CD4-positive, alpha-beta T cell (primary cell): ENCODE measurements around the gene SMARCC2. TPM values are rescaled to one million over a fixed set of nuclear protein-coding genes. Genes with fewer than 3 reads are reported as not detected.
A peak's percentile ranks its signal among the peaks of the same experiment; 100 is the strongest.
"Not testable (repeated sequence)": the region's sequence is repeated elsewhere in the genome, so short reads cannot be mapped to it uniquely, and the experiment has no call there.

Source experiments
- ATAC-seq: fragments of 200-7000 bp; cut with Tn5 transposase; one replicate; pipeline ENCODE4 v1.10.0; 2022; ENCODE audit warnings: mild to moderate bottlenecking; ENCODE audit not compliant: poor library complexity
- CTCF ChIA-PET: fragments of 350-600 bp; sonication (Branson Sonifier 250); formaldehyde crosslinking; loops from one replicate; lab custom pipeline; 2021; ENCODE audit warnings: antibody characterized with exemption, inconsistent platforms; lab: Charles Lee
- POLR2A ChIA-PET: fragments of 350-600 bp; sonication (Branson Sonifier 250); formaldehyde crosslinking; loops from one replicate; lab custom pipeline; 2021; ENCODE audit warnings: antibody characterized with exemption, inconsistent platforms; lab: Charles Lee
- DNase-seq, 14 experiments: peaks; one replicate each; pipeline ENCODE4 v3.0.0-alpha.2; 2013 to 2020; ENCODE audit warnings: mixed read lengths in 2 of 14
- H3K27ac ChIP-seq, 2 donors: one replicate each; pipeline versions ENCODE4 v1.5.1 to v1.7.0; 2013; ENCODE audit warnings: low read length in 2 of 2, low read depth in 1 of 2, mild to moderate bottlenecking in 1 of 2
- H3K27me3 ChIP-seq, 2 experiments: 1 replicate in 1 of 2; 2 replicates in 1 of 2; pipeline versions ENCODE4 v1.6.1 to v1.7.0; 2013; ENCODE audit warnings: low read length in 2 of 2, control low read depth in 1 of 2, mild to moderate bottlenecking in 1 of 2, moderate library complexity in 1 of 2; ENCODE audit not compliant: insufficient read depth in 2 of 2, control insufficient read depth in 1 of 2
- H3K36me3 ChIP-seq: one replicate; pipeline ENCODE4 v1.6.1; 2013; ENCODE audit warnings: low read length, control low read depth; ENCODE audit not compliant: insufficient read depth
- H3K4me1 ChIP-seq: one replicate; pipeline ENCODE4 v1.6.1; 2013; ENCODE audit warnings: low read length, control low read depth; ENCODE audit not compliant: insufficient read depth
- H3K4me3 ChIP-seq: one replicate; pipeline ENCODE4 v1.5.1; 2013; ENCODE audit warnings: mild to moderate bottlenecking, low read length, moderate library complexity
- H3K9me3 ChIP-seq, 2 experiments: 1 replicate in 1 of 2; 2 replicates in 1 of 2; pipeline versions ENCODE4 v1.6.1 to v1.7.0; 2013; ENCODE audit warnings: low read length in 2 of 2, mild to moderate bottlenecking in 2 of 2, control low read depth in 1 of 2, moderate library complexity in 1 of 2; ENCODE audit not compliant: control insufficient read depth in 1 of 2, insufficient read depth in 1 of 2
- H3K27ac Mint-ChIP-seq: one replicate; pipeline ENCODE4 v1.8.0; 2020; ENCODE audit warnings: mixed read lengths
- H3K27me3 Mint-ChIP-seq: one replicate; pipeline ENCODE4 v1.8.0; 2021; ENCODE audit warnings: mixed read lengths
- H3K36me3 Mint-ChIP-seq: one replicate; pipeline ENCODE4 v1.8.0; 2021; ENCODE audit warnings: low read depth, mixed read lengths
- H3K4me1 Mint-ChIP-seq: one replicate; pipeline ENCODE4 v1.8.0; 2021; ENCODE audit warnings: low read depth, mixed read lengths
- H3K4me3 Mint-ChIP-seq: one replicate; pipeline ENCODE4 v1.8.0; 2020; ENCODE audit warnings: mild to moderate bottlenecking, mixed read lengths
- H3K9me3 Mint-ChIP-seq: one replicate; pipeline ENCODE4 v1.8.0; 2020; ENCODE audit warnings: mixed read lengths
- intact Hi-C, 2 experiments: fragments of 100-400 bp; cut with DNase I in 1 of 2; cut with micrococcal nuclease in 1 of 2; formaldehyde crosslinking; loops; one replicate each; pipeline versions ENCODE4 v1.15.1 to v1.9.0; 2023 to 2025; cut with DNase I, micrococcal nuclease
- total RNA-seq, 174 experiments: library from RNA in 2 of 174; stranded (reverse) in 2 of 174; gene quantifications; one replicate each; pipeline ENCODE4 v1.2.3 and lab custom pipeline; 2021 to 2026
- TF ChIP-seq, protein P1 (sequence below): fragments of 200-600 bp; IDR thresholded peaks from one replicate; pipeline ENCODE4 v1.8.0; 2022; ENCODE audit warnings: antibody characterized with exemption, mild to moderate bottlenecking

Gene SMARCC2
- total RNA-seq, 2 experiments from 2014 or later: 104 to 109 TPM

DNA sequence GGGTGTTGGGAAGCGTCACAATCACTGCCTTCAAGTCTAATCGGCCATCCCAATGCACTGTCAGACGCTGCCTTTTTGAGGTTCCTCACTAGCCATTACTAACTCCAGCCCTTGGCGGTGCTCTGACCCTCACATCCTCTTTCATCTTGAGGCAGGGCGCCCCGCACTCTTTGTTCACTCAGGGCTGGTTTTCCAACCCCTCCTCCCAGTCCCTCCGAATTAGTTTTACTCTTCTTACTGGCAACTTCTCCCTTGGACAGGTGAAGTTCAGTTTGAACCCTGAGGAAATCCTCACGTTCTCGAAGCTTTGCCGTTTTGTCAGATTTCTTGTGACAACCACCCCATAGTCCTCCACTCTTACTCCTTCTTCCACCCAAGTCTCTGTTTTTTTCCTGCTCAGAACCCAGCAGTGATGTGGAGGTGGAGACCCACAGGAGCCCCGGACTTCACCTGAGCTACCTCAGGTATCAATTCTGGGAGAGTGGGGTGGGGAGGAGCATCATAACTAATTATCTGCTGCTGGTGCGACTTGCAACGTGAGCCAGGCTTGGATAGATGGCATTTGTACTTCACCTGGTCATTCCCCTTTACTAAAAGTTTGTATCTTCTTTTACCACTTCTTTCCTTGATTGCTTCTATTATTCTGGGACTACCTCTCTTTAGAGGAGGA is 70.5 kb downstream of the SMARCC2 start:
- H3K9me3 Mint-ChIP-seq: no peaks in the 10 kb centered on the region
- ChIA-PET POLR2A (interaction anchor here (0.6 to 6.1 kb wide), 38 partner anchors 10 to 1402 kb away, joined by 3 to 233 read pairs (median 8); partner anchors contain the start of genes ANKRD52, CD63, CNPY2 and COQ10A), CTCF (interaction anchor here (0.6 to 5.0 kb wide), 21 partner anchors 7 to 351 kb away, joined by 3 to 76 read pairs (median 5); partner anchors contain the start of genes ANKRD52, CNPY2, CS and ESYT1)
- peak overlapping the region; percentile 94 for H3K27ac Mint-ChIP-seq
- intact Hi-C loops: loop anchor here (1.0 to 10.0 kb wide), 12 partner anchors 33 to 476 kb away; partner anchors contain the start of genes ANKRD52 (in 2 of the 2), NABP2 (in 2 of the 2), PYM1 (in 2 of the 2) and MYL6B (in 1 of the 2)
- ATAC-seq (no peak), DNase-seq (peak in 1 of 14 experiments; percentile 42)
- Histone ChIP-seq H3K4me3 (peak overlapping the region; percentile 73), H3K9me3 (no peaks in the 10 kb centered on the region), H3K27ac (peak overlapping the region; percentile 75 to 90), H3K27me3 (no peaks in the 10 kb centered on the region), H3K4me1 (peaks cover 35% of the 10 kb centered on the region), H3K36me3 (peaks cover 25% of the 10 kb centered on the region)
- peaks cover 35% of the 10 kb centered on the region for H3K4me1 Mint-ChIP-seq
- H3K4me3 Mint-ChIP-seq: peak overlapping the region; percentile 97
- no peaks in the 10 kb centered on the region for H3K27me3 Mint-ChIP-seq
- peaks cover 42% of the 10 kb centered on the region for H3K36me3 Mint-ChIP-seq
- TF ChIP-seq, protein P1, sequence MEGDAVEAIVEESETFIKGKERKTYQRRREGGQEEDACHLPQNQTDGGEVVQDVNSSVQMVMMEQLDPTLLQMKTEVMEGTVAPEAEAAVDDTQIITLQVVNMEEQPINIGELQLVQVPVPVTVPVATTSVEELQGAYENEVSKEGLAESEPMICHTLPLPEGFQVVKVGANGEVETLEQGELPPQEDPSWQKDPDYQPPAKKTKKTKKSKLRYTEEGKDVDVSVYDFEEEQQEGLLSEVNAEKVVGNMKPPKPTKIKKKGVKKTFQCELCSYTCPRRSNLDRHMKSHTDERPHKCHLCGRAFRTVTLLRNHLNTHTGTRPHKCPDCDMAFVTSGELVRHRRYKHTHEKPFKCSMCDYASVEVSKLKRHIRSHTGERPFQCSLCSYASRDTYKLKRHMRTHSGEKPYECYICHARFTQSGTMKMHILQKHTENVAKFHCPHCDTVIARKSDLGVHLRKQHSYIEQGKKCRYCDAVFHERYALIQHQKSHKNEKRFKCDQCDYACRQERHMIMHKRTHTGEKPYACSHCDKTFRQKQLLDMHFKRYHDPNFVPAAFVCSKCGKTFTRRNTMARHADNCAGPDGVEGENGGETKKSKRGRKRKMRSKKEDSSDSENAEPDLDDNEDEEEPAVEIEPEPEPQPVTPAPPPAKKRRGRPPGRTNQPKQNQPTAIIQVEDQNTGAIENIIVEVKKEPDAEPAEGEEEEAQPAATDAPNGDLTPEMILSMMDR: no peak

GRCh38 chr12:56117778-56118687 is 71.2 kb downstream of the SMARCC2 start, which contains the start of gene ZC3H10:
Gene ZC3H10, plus strand, starts transcription at chr12:56118266. Its CDS starts 2,297 bp downstream, at chr12:56120563.
- DNase-seq (peak; percentile 89 to 100 (median 94)), ATAC-seq (peak; percentile 67)
- ChIA-PET POLR2A (interaction anchor here (0.5 to 6.1 kb wide), 46 partner anchors 10 to 1402 kb away, joined by 3 to 233 read pairs (median 6); partner anchors contain the start of genes ANKRD52, CD63, CNPY2 and COQ10A), CTCF (interaction anchor here (0.6 to 5.0 kb wide), 24 partner anchors 8 to 380 kb away, joined by 3 to 76 read pairs (median 4); partner anchors contain the start of genes ANKRD52, CNPY2, CS and ESYT1)
- intact Hi-C loops: loop anchor here (1.0 to 10.0 kb wide), 11 partner anchors 34 to 477 kb away; partner anchors contain the start of genes ANKRD52 (in 2 of the 2), PYM1 (in 2 of the 2), MYL6B (in 1 of the 2) and RPS26 (in 1 of the 2)
- Mint-ChIP-seq H3K27me3 (no peaks in the 10 kb centered on the region), H3K9me3 (no peaks in the 10 kb centered on the region), H3K36me3 (peaks cover 50% of the 10 kb centered on the region), H3K4me1 (peaks cover 33% of the 10 kb centered on the region), H3K4me3 (peak within 1 kb of the TSS; percentile 97), H3K27ac (peak within 1 kb of the TSS; percentile 94)
- no peaks in the 10 kb centered on the region for H3K27me3 ChIP-seq
- H3K4me1 ChIP-seq: peaks cover 35% of the 10 kb centered on the region
- TF ChIP-seq, protein P1: peak; percentile 52
- H3K36me3 ChIP-seq: peaks cover 28% of the 10 kb centered on the region
- peak within 1 kb of the TSS; percentile 75 to 90 for H3K27ac ChIP-seq
- no peaks in the 10 kb centered on the region for H3K9me3 ChIP-seq
- H3K4me3 ChIP-seq: peak within 1 kb of the TSS; percentile 73

- not testable (repeated sequence) for H3K27me3 ChIP-seq, H3K9me3 Mint-ChIP-seq, ATAC-seq, H3K9me3 ChIP-seq, H3K27me3 Mint-ChIP-seq
- Histone ChIP-seq H3K27ac (peak overlapping the region; percentile 75 to 90), H3K36me3 (peaks cover 35% of the 10 kb centered on the region), H3K4me1 (peaks cover 35% of the 10 kb centered on the region), H3K4me3 (peak overlapping the region; percentile 73)
- Mint-ChIP-seq H3K27ac (peak overlapping the region; percentile 94), H3K36me3 (peaks cover 58% of the 10 kb centered on the region), H3K4me1 (peaks cover 28% of the 10 kb centered on the region), H3K4me3 (peak overlapping the region; percentile 97)
- POLR2A ChIA-PET: interaction anchor here (0.6 to 6.1 kb wide), 36 partner anchors 8 to 1135 kb away, joined by 3 to 233 read pairs (median 8); partner anchors contain the start of genes ANKRD52, CD63, CNPY2 and COQ10A
- CTCF ChIA-PET: interaction anchor here (0.8 to 5.0 kb wide), 13 partner anchors 9 to 379 kb away, joined by 3 to 76 read pairs (median 7); partner anchors contain the start of genes CNPY2, ESYT1, PA2G4 and RNF41
- peak in 2 of 14 experiments; percentile 32 to 42 for DNase-seq
- intact Hi-C loops: loop anchor here (2.0 to 10.0 kb wide), 4 partner anchors 35 to 478 kb away; partner anchors contain the start of genes PYM1 (in 2 of the 2), MYL6B (in 1 of the 2) and RPS26 (in 1 of the 2)
Observed at GRCh38 chr12:56117082-56117706, 72.1 kb downstream of the SMARCC2 start.
